ENCODE measurements around the gene HSPA8.

DNA sequence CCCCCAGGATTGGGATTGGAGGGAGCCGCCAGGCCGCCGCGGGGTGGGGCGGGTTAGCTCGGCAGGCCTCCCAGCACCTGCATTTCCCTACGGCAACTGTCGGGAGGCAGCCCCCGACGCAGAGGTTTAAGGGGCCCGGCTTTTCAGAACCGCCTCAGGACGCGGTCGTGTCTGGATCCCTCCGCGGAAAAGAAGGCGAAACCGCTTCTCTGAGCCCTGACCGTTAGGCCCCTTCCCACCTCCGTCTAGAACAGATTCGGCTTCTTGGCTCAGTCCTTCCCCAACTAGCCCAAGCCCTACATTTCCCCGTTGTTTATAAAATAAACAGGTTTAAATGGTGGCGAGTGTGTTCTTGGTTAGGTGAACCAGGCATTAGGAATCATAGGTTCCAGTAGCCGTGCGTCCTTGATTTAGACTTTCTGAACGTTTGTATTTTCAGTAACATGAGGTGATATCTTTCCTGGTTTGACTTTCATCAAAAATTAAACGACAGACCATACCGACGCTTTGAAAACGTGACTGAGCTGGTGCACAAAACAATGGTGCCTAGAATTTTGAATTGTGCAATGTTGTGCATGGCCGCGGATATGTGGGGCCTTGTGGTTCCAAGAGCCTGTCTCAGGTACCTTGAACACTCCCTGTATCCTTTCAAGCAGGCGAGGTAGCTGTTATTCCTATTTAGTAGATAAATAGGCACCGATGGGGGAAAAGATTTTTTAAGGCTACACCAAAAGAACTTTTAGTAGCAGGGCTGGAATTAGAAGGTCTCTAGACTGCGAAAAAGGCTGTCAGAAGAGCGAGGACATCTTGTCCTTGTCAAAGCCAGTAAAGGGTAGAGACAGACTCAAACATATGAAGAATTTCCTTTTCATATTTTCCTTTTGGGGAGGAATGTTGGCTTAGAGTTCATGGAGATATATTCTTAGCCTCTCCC lies 1.2 kb upstream of the HSPA8 start:
- no peak for TF ChIP-seq MAFK (IDR thresholded peaks at IDR 0.05; ENCODE audit: low read depth, low read length)
- TF ChIP-seq, protein P1, sequence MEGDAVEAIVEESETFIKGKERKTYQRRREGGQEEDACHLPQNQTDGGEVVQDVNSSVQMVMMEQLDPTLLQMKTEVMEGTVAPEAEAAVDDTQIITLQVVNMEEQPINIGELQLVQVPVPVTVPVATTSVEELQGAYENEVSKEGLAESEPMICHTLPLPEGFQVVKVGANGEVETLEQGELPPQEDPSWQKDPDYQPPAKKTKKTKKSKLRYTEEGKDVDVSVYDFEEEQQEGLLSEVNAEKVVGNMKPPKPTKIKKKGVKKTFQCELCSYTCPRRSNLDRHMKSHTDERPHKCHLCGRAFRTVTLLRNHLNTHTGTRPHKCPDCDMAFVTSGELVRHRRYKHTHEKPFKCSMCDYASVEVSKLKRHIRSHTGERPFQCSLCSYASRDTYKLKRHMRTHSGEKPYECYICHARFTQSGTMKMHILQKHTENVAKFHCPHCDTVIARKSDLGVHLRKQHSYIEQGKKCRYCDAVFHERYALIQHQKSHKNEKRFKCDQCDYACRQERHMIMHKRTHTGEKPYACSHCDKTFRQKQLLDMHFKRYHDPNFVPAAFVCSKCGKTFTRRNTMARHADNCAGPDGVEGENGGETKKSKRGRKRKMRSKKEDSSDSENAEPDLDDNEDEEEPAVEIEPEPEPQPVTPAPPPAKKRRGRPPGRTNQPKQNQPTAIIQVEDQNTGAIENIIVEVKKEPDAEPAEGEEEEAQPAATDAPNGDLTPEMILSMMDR (conservative IDR thresholded peaks at IDR 0.05; ENCODE audit: low read depth, low read length), result no peak
- no peak for TF ChIP-seq SMC3 (IDR thresholded peaks at IDR 0.05; ENCODE audit: low read depth, low read length)
